DMS153 treated with DMSO at 0.1 percent for 48 hours (cell line): ENCODE results near the gene GNB1.

Experiments used
- DNase-seq: peaks from one replicate; lab custom pipeline; 2025; ENCODE audit not compliant: unreplicated experiment; lab: John Stamatoyannopoulos, UW

GNB1 gene

DNA sequence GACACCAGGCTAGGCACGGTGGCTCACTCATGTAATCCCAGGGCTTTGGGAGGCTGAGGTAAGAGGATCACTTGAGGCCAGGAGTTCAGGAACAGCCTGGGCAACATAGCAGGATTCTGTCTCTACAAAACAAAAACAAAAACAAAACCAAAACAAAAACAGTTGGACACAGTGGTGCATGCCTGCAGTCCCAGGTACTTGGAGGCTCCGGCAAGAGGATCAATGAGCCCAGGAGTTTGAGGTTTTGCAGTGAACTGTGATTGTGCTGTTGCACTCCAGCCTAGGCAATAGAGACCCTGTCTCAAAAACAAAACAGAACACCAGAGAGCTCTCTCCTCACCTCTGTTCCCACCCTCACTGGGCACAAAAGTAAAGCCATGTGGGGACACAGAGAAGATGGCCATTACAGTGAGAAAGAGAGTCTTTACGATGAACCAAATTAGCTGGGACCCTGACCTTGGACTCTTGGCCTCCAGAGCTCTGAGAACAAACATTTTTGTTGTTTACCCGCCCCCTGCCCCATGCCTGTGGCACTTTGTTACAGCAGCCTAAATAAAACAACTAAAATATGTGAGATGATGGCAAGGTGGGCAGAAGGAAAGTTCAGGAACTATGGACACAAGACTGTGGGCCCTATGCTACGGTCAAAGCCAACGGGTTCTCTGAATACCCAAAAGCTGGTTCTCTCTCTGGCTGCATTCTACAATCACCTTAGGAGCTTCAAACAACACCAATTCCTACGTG lies 122.5 kb downstream of the GNB1 start:
- DNase-seq, result no peak

DNA sequence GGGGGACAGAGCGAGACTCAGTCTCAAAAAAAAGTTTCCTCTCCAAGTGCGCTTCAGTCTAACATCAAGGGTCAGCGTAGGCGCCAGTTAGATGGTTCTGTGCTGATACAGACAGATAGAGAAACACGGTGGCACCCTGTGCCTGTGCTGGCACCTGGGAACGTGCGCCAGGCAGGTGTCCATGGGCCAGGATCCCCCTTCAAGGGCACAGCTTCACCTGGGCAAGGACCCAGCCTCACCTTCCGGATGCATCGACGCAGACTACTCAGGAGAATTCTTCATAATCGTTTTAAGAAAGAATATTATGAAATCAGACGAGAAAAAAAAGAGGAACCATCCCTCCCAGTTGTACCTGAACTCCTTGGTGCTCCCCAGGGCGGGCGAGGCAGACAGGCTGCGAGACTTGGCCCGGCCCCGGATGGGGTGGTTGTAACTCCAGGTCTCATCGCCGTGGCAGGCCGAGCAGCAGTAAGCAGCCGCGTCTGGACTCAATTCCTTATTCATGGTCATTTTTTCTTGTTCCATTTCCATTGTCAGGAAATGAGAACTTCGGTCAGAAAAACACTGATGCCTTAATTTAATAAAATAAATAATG lies 125.9 kb downstream of the GNB1 start:
- DNase-seq, result no peak

DNA sequence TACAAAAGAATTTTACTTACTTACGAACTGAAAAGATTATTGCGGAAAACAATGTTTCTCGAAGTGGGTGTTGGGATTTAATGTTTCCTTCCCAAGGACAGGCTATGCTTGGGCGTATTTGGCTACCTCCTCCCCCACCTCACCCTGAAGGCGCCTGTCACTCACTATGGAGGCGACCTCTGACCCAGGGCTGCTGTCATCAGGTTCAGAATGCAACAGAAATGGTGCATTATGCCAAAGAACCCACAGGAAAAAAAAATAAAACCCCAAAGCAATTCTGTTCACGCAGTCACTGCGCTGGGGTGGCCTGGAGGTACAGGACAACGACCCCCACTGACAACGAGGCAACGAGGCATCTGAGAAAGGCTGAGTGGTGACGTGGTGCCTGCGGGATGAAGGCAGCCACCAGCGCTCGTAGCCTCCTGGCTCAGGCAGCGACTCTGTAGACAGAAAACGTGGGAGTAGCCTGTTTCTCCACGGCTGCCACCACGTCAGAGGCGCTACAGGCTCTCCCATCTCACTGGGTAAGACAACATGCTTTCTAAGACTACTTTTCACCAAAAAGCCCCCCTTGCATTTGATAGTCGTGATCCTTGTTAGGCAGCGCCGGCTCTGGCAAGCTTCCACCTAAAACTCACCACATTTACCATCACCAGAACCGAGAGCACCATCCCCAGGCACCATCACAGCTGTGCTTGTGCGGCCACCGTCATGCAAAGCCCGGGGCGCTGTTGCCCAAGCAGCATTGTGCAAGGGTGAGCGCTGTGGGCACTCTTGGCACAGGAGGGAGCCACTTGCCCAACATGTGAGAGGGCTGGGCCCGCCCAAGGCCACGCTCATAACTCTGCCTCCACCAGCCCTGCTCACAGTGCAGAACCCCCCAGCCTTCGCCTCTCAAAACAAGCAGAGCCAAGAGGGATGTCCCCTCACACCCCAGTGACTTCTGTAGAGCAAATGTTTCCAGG lies 126.9 kb downstream of the GNB1 start:
- no peak for DNase-seq

DNA sequence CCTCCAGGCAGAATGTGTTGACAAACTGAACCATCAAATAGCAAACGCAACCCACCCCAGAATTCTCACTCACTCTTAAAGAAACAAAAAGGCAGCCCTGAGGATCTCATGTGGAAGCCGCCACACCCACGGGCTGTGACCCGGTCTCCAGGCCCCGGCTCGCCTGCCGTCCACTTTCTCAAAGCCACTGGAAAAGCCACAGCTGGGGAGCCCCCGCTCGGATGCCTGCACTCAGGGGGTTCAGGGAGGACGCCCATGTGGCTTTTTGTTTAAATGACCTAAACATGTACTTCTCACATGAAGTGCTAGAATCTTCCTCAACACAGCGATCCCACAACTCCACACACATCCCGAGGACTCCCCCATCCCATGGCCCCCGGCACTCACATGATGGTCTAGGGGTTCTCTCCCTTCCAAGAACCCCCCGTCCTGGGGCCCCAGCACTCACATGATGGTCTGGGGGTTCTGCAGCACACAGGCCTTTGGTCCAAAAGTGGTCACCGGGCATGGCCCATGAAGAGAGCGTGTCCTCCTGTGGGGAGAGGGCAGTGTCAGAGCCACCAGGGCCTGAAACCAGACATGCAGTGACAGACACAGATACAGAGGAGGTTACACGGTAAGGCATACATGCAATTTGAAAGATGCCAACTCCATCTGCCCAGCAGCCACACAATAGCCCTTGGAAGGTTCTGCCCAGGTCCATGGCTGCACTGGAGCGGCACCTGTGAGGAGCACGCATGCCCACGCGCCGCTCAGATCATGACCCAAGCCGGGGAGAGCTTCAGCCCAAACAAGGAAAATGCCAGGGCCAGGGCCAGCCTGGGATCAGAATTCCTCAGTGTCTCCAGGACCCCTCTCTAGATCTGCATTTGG lies 129.1 kb downstream of the GNB1 start:
- no peak for DNase-seq

DNA sequence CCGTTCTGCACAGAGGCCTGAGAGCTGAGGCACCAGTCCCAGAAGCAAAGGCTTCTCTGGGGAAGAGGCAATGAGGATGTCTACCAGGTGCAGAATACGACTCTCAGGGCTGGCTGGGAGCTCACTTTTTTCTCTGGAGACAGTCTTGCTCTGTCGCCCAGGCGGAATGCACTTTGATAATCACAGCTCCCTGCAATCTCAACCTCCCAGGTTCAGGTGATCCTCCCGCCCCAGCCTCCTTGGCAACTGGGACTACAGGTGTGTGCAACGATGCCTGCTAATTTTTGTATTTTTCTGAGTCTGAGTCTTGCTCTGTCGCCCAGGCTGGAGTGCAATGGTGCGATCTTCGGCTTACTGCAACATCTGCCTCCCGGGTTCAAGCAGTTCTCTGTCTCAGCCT lies 130.2 kb downstream of the GNB1 start:
- DNase-seq, result no peak

DNA sequence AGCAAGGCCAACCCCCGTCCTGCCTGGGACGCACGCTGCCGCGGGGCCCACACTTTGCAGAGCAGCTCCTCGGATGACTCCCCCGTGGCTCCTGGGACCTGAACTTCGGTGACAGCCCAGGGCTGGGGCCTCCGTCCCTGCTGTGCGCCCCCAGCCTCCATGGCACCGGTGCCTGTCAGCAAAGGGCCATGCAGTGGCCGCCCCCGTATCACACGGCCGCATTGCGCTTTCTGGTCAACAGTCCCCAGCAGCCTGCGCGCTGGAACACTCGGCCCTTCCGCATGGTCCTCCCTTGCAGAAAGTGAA lies 130.6 kb downstream of the GNB1 start:
- DNase-seq, result no peak

DNA sequence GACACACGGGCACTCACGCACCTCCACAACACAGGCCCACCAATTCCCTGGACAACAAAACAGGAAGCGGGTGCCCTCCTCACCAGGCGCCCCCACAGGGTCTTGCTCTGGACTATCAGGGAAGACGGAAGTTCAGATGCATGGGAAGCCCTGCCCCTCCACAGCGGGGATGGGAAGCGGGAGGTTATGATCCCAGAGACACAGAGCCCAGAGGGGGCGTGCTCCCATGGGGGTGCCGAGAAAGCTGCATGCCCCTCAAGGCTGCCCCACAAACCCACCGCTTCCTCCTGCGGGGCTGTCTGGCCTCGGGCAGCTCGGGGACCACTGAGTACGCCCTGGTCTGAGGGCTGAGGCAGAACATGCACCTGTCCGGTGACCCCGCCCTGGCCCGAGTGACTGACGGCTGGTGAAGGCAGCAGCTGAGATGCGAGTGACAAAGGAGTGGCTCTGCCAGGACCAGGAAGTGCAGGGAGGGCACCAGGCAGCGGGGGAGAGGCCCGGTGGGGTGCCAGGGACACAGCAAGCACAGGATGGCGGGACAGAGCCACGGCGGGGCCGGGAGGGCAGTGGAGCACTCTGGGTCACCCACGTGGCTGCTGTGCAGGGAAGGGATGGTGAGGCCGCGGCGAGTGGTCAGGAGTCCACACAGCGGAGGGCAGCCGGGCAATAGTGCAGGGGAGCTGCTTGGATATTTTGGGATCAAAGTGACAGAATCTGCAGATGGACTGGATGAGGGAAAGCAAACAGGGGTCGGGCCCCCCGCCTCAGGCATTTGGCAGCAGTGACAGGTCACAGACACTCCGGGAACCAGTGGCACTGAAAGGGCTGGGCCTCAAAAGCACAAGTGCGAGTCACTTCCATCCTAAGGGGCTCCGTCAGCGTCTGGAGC lies 131.2 kb downstream of the GNB1 start:
- DNase-seq, result peak; percentile 79

DNA sequence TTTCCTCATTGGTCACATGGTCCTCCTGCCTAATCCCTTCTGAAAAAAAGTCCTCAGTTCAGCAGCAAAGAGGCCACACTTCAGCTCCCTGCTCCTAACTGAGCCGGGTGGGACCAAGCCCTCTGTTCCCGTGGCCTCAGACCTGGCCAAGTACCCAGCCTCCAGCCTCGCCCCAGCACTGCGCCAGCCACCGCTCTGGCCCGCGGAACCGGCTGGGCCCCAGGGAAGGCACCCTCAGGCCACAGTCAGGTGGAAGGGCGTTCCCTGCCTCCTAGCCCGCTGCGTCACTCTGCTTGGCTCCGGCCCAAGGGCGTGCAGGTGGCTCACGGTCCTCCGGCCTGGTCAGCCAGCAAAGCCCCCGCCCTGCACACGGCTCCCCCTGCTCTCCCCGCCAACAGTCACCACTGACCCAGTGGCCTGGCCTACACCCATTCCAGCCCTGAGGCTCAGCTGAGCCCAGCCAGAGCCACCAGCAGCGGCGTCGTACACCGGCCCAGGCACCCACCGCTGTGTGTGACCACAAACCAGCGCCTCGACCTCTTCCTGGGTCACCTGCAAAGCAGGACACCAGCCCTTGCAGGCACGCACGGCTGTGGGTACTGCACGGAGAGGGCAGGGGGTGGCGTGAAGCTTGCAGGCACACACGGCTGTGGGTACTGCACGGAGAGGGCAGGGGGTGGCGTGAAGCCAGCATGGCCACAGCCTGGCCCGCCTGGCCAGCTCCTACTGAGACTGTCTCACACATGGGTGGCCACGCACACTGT lies 132.0 kb downstream of the GNB1 start:
- peak; percentile 83 for DNase-seq

DNA sequence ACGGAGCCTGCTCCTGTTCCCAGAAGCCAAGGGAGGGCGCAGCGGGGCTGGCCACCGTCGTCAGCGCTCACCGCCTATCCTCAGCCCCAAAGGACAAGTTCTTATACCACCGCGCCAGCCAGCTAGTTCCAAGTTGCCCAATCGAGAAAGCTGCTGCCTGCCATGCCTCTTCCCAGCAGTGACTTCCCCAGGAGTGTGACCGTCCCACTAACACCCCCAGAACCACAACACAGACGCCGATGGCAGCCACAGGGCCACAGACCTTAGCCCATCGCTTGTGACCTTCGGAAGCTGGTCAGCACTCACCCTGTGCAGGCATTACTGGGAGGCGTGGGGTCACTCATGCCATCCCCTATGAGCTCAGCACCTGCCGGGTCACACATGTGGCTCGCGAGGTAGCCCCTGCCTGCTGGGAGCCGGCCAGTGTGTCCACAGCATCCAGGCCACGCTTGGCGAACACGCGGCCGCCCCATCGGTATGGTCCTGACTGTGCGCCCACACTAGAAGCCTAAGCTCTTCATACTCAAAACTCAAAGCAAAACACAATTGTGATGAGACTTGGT lies 132.7 kb downstream of the GNB1 start:
- no peak for DNase-seq

DNA sequence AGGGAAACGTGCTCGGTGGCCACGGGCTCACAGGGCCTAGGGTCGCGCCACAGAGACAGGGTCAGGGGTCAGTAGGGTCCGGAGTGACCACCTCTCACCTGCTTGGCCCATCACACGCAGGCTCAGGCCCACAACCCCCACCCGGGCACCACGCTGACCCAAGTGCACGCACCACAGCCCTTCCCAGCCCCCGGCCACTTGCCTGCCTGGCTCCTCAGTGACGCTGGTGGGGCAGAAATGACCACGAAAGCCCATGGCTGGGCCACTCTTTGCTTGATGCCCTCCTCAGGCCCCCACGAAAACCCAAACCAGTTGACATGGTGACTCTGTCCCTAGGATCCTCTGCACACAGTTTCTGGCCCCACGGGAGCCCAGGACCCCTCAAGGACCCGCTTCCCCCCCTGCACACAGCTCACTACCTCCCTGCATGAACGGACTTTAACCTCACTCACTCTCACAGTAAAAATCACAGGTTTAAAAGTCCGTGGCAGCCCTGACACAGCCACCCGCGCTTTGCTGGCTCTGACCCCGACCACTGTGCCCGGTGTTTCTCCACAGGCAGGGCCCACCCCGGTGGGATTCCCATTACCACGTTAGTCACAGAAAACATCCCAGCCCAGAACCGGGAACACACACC lies 133.3 kb downstream of the GNB1 start:
- no peak for DNase-seq

DNA sequence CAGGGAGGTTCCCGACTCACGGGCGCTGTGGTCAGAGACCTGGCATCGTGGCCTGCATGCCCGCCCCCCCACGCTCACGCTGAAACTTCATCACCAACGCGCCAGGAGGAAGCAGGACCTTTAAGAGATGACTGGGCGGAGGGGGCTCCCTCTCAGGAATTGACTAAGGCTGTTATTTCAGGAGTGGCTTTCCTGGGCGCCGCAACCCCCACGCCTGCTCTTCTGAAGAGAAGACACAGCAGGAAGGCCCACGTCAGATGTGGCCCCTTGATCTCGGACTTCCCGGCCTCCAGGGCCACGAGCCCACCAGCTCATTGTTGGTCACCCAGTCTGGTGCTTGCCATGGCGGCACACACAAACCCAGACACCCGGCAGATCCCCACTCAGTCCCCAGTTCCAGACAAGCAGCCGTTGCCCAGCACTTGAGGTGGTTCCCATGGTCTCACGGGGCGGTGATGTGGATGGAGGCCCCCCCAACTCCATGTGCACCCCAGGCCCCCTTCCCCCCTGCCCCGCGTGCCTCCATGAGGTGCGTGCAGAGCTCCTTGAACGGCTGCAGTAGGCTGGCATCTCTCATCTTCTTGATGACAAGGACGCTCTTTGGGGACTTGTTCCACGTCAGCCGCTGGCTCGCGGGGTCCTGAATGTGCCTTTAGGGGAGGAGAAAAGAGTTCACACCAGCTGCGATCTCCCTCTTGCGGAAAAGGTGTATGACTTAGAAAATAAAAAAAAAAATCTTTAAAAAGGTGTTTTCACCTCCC lies 134.0 kb downstream of the GNB1 start:
- no peak for DNase-seq

DNA sequence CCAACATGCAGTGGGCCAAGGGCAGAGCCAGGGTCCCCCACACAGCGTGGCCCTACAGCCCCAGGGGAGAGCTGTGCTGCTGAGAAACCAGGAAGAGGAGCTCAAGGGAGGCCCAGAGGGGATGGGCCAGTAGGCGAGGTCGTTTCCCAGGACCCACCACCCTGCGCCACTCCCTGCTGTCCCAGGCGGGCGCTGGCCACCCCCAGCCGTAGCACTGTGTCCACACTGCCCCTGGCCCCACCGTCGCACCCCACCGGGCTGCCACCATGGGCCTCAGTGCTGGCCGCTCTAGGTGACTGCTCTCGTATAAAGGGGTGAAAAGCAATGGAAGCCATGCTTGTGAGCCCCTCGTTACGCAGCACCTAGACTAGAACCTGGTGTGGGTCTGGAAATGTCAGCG lies 135.0 kb downstream of the GNB1 start:
- DNase-seq, result no peak

DNA sequence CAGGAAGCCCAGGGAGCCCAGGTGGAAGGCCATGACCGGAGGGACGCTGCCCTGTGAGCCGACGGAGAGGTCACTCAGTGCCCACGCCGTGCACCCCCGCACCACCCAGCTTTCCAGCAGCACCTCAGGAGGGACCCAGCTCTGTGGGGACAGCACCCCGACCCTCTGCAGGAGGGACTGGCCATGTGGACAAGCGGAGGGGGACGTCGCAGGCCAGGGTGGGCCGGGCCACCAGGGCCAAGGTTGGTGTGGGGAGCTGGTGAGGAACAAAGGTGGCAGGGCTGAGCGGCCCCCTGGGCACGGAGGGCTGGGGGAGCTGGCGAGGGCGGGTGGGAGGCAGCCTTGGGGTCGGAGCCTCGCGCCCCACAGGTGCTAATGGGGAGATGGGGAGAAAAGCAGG lies 135.5 kb downstream of the GNB1 start:
- DNase-seq, result no peak

DNA sequence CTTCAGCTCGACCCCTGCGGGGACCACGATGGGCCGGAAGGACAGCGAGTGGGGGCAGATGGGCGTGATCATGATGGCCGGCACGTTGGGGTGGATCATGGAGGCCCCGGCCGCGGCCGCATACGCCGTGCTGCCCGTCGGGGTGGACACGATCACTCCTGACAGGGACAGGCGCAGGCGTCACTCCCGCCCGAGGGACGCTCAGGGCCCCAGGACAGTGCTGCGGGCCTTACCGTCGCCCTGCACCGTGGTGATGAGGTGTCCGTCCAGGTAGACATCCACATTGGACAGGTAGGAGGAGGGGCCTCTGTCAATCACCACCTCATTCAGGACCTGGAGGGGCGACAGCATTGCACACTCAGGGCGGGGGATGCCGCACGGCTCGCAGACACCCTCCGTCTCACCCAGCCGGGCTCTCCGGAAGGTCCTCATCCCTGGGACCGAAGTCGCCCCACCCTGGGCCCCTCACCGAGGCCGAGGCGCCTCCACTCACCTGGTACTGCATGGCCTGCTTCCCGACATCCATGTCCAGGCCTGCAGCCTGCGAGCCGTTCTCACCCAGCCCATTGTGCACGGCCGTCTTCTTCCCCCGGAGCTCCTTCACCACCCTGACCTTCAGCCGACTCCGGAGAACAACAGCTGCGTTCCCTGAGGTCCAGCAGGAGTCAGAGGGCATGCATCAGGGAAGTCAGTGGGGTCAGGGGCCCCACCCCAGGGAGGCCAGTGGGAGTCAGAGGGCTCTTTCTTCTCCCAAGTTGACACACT lies 136.7 kb downstream of the GNB1 start:
- no peak for DNase-seq

DNA sequence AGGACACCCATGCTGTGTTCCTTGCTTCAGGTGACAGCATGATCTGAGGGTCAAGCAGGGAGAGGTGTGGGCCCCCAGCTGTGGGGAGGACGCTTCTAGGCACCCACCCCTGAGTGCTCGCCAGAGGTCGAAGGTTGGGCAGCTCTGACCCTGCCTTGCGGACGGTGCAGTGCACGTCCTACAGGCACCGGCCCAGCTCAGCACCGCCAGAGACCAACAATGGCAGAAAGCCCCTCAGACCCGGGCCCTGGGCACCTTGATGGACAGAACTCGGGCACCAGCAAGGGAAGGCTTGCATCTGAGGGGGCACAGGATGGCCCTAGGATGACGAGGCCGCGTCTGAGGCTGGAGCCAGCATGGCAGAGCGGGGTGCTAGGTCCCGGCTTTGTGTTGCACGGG lies 137.3 kb downstream of the GNB1 start:
- DNase-seq, result no peak

DNA sequence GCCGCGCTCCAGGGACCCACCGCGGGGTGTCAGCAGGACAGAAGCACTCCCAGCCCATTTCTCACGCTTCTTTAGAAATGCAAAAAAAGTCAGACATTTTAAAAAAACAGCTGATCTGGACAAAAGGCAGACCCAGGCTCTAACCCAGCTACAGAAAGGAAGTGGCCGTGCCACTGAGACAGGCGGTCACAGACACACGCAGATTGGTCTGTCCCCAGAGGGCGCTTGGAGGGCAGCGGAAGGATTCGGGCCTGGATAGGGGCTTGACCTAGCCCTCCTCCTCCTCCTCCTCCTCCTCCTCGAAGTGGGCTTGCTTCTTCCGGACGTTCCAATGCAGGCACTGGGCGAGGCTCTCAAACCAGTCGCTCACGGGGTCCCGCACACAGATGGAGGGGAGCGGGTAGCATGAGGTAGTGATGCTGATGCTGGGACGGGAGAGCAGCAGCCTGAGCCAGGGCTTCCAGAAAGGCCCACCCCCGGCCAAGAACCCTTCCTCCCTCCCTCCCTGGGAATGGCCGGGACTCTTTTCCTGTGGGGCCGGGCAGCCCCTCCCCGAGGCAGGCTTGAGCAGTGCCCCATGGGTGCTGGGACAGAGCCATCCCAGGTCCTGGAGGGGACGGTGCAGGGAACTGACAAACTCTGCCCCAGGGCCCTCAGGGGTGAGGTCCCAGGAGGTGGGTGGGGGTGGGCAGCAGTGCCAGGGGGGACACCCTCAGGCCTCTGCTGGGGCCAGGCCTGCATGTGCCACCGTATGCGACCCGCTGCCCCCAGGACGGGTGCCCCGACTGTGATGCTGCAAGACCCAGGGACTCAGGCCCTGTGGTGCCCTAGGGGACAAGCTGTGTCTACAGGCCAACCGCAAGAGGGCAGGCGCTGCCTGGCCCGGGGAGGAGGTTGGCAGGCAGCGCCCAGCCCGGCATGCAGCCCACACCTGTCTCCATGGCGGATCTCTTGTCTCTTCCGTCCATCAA lies 138.0 kb downstream of the GNB1 start:
- DNase-seq, result no peak
